ENCODE results near the gene DIAPH1.

- no peak for TF ChIP-seq CTCF (IDR thresholded peaks at IDR 0.05; ENCODE audit: low read depth, low read length, missing input control)
- no peak for TF ChIP-seq JUND (IDR thresholded peaks at IDR 0.05)
- TF ChIP-seq EGR1 (IDR thresholded peaks at IDR 0.05; ENCODE audit: low read depth in 2 of 2) = no peak
Measured at GRCh38 chr5:141605523-141606277, 13.1 kb downstream of the DIAPH1 start.

All from liver (tissue), 3 donors.